Measurements from ENCODE around the gene BOK. TPM values are rescaled to one million over a fixed set of nuclear protein-coding genes. Genes with fewer than 3 reads are reported as not detected.

The BOK gene
- polyA plus RNA-seq, 1 donor from 2014 or later, result 2.3 TPM

- Histone ChIP-seq H2AFZ (ENCODE audit: low read depth, low read length) (no peak overlapping the region), H3K27ac (ENCODE audit: low read length) (no peak overlapping the region), H3K9ac (ENCODE audit: low read length) (no peak overlapping the region), H3K4me2 (ENCODE audit: low read length) (no peak overlapping the region), H4K20me1 (ENCODE audit: insufficient read depth) (no peaks in the 10 kb centered on the region), H3K9me3 (ENCODE audit: low read length) (peaks cover 8% of the 10 kb centered on the region), H3K9me2 (ENCODE audit: insufficient read depth, low read length) (no peaks in the 10 kb centered on the region), H3K79me2 (replicated peaks; ENCODE audit: insufficient read depth, low read length) (no peaks in the 10 kb centered on the region), H3F3A (ENCODE audit: insufficient read depth, low read length, poor library complexity, severe bottlenecking) (no peaks in the 10 kb centered on the region), H3K36me3 (ENCODE audit: insufficient read depth, low read length) (no peaks in the 10 kb centered on the region), H3K4me3 (ENCODE audit: low read length) (no peak overlapping the region), H3K27me3 (ENCODE audit: insufficient read depth, low read depth, low read length) (no peaks in the 10 kb centered on the region)
- TF ChIP-seq POLR2AphosphoS5 (IDR thresholded peaks at IDR 0.05) (no peak), SMC3 (conservative IDR thresholded peaks at IDR 0.05; ENCODE audit: poor library complexity) (no peak), RAD21 (conservative IDR thresholded peaks at IDR 0.05) (no peak), REST (IDR thresholded peaks at IDR 0.05; ENCODE audit: borderline replicate concordance) (no peak), TAF1 (IDR thresholded peaks at IDR 0.05; ENCODE audit: low read depth) (no peak), EP300 (conservative IDR thresholded peaks at IDR 0.05; ENCODE audit: poor library complexity, severe bottlenecking) (no peak), EZH2 (IDR thresholded peaks at IDR 0.05; ENCODE audit: borderline replicate concordance, insufficient read depth, low read length, poor library complexity, severe bottlenecking) (no peak), MXI1 (conservative IDR thresholded peaks at IDR 0.05; ENCODE audit: poor library complexity, severe bottlenecking) (no peak), CTCF (IDR thresholded peaks at IDR 0.05; ENCODE audit: poor library complexity, severe bottlenecking) (no peak)
Observed at GRCh38 chr2:241576293-241576654, 17.7 kb downstream of the BOK start.

- Histone ChIP-seq H3F3A (ENCODE audit: insufficient read depth, low read length, poor library complexity, severe bottlenecking) (no peaks in the 10 kb centered on the region), H3K27ac (ENCODE audit: low read length) (no peak overlapping the region), H2AFZ (ENCODE audit: low read depth, low read length) (no peak overlapping the region), H3K9me2 (ENCODE audit: insufficient read depth, low read length) (no peaks in the 10 kb centered on the region), H3K9ac (ENCODE audit: low read length) (no peak overlapping the region), H3K9me3 (ENCODE audit: low read length) (peaks cover 13% of the 10 kb centered on the region), H4K20me1 (ENCODE audit: insufficient read depth) (no peaks in the 10 kb centered on the region), H3K4me3 (ENCODE audit: low read length) (no peak overlapping the region), H3K36me3 (ENCODE audit: insufficient read depth, low read length) (peaks cover 4% of the 10 kb centered on the region), H3K4me2 (ENCODE audit: low read length) (no peak overlapping the region), H3K79me2 (replicated peaks; ENCODE audit: insufficient read depth, low read length) (no peaks in the 10 kb centered on the region), H3K27me3 (ENCODE audit: insufficient read depth, low read depth, low read length) (no peaks in the 10 kb centered on the region)
- TF ChIP-seq TAF1 (IDR thresholded peaks at IDR 0.05; ENCODE audit: low read depth), result no peak
- no peak for TF ChIP-seq REST (IDR thresholded peaks at IDR 0.05; ENCODE audit: borderline replicate concordance)
- TF ChIP-seq MXI1 (conservative IDR thresholded peaks at IDR 0.05; ENCODE audit: poor library complexity, severe bottlenecking), result no peak
- TF ChIP-seq POLR2AphosphoS5 (IDR thresholded peaks at IDR 0.05), result no peak
- no peak for TF ChIP-seq RAD21 (conservative IDR thresholded peaks at IDR 0.05)
- TF ChIP-seq EP300 (conservative IDR thresholded peaks at IDR 0.05; ENCODE audit: poor library complexity, severe bottlenecking), result no peak
- no peak for TF ChIP-seq EZH2 (IDR thresholded peaks at IDR 0.05; ENCODE audit: borderline replicate concordance, insufficient read depth, low read length, poor library complexity, severe bottlenecking)
- no peak for TF ChIP-seq CTCF (IDR thresholded peaks at IDR 0.05; ENCODE audit: poor library complexity, severe bottlenecking)
- TF ChIP-seq SMC3 (conservative IDR thresholded peaks at IDR 0.05; ENCODE audit: poor library complexity), result no peak
Observed at GRCh38 chr2:241577413-241578122, 19.0 kb downstream of the BOK start.

Data from neural cell (in vitro differentiated cells).